GM19438 (cell line): ENCODE data around the gene FCN1.
"Not testable (repeated sequence)": the region's sequence is repeated elsewhere in the genome, so short reads cannot be mapped to it uniquely, and the experiment has no call there.

Experiments used
- ATAC-seq: cut with Tn5 transposase; IDR thresholded peaks from one replicate; pipeline ENCODE4 v1.9.1; 2021; ENCODE audit warnings: low read depth; ENCODE audit not compliant: unreplicated experiment

The FCN1 gene

GRCh38 chr9:134917431-134918373 is at the start of gene FCN1:
FCN1 (minus strand) TSS chr9:134917912; CDS start chr9:134917871, 41 bp downstream.
- no peak for ATAC-seq

DNA sequence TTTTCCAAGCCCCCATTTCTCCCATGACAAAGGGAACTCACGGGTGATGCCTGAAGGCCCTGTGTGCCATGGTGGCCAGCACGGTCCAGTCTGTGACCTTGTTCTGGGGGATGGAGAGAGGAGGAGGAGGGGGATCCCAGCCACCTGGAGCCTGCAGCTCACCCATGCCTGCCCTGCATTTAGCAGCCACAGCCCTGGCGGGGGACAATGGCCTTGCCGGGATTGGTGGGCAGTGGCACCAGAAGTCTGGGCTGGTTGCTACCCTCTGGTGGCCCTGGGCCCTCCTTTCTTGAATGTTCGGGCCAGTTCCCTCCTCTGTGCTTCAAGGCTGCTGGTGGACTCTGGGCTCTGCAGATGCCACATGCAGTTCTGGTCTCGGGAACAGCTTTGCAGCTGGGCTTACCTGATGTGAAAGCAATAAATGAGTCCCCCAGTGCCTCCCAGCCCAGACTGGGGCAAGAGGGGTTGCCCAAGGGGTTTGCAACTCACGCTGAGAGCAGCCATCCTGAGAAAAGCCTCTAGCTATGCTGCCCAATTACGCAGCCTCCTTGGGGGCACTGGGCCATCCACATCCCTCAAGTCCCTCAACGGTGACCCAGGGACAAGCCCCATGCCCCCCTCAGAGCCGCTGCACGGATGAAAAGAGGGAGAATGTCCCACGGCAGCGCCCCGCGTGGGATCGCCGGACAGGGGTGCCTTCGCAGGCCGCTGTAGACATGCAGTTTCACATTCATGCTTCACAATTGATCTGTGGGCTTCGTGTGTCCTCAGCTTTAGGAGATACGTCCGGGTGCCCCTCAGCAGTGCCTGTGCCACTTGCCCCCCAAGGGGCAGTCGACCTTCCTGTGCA is 49.2 kb upstream of the FCN1 start:
- ATAC-seq = no peak

DNA sequence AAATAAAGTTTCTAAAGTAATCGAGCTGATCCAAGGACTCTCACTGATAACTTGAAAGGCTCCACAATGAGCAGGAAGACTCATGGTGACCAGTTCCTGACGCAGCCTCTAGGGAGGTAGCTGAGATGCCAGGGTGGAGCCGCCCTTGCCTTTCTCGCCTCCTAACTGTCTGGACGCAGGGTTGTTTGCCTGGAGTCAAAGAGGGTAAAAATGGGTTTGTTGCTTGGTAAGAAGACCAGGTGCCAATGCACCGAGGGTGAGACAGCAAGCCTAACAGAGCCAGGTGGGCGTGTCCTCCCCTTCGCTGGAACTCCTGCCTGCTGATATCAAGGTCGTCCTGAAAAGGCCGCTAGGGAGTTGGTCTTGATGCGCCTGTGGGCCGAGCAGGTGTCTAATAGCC is 48.6 kb upstream of the FCN1 start:
- no peak for ATAC-seq

DNA sequence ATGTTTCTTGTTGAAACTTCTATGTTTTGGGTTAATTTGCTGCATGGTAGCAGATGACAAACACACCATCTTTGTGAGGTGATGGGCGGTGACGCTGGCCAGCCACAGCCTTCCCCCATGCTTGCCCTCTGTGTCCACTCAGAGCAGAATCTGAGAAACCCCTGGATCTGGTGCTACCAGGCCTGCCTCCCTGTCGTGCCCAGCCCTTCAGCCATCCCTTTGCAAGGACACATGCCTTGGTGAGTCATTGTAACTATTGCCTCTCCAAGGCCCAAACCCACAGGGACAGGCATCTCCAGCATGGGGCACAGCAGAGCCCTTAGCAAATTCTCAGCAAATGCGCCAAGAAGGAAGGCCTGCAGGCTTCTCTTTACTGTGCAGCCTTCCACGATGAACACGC is 48.1 kb upstream of the FCN1 start:
- no peak for ATAC-seq

GRCh38 chr9:134965411-134965810 is 47.7 kb upstream of the FCN1 start:
- ATAC-seq = no peak

DNA sequence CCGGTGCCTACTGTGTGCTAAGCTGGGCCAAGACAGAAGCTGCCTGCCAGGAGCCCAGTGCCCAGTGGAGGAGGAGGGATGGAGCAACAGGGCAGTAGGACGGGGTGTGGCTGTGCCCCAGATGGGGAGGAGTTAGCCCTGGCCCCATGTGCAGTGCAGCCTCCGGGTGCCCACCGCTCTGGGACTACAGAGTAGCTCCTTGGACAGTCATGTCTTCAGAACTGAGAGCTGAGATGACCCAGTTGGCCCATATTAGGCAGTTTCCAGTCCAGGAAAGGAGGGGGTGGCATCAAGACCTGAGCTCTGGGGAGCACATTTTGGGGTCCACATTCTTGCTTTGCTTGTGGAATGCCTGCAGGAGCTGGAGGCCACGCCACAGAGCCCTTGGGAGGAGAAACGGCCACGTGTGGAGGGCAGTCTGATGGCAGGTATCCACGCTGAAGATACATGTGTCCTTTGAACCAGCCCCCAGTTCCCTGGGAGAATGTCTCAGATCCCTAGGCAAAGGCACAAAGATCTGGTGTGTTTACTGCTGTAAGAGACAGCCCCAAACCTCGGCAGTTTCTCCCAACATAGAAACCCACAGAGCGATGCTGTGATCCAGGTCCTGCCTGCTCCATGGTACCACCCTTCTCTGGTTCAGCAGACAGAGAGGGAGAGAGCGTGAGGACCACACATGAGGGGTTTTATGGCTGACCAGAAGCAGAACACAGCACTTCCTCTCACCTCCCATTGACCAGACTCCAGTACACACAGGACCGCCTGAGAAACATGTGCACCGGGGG is 46.8 kb upstream of the FCN1 start:
- ATAC-seq = no peak

DNA sequence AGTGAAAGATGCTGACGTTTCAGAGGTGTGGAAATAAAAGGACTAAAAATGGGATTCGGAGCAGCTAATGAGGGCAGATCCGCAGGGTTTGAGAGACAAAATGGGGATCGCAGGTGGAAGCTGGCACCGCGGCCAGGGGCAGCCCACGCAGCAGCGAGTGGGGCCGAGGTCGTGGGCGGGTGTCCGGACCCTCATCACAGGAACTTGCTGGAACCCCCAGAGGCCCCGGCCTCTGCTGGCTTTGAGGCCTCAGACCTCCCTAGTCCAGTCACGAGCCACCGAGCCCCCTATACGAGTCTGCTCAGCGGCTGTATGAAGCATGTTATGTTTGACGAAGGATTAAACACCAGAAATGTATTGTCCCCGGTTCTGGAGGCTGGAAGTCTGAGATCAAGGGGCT is 45.8 kb upstream of the FCN1 start:
- no peak for ATAC-seq

- ATAC-seq = no peak
These were observed 45.3 kb upstream of the FCN1 start for GRCh38 chr9:134962973-134963364.

DNA sequence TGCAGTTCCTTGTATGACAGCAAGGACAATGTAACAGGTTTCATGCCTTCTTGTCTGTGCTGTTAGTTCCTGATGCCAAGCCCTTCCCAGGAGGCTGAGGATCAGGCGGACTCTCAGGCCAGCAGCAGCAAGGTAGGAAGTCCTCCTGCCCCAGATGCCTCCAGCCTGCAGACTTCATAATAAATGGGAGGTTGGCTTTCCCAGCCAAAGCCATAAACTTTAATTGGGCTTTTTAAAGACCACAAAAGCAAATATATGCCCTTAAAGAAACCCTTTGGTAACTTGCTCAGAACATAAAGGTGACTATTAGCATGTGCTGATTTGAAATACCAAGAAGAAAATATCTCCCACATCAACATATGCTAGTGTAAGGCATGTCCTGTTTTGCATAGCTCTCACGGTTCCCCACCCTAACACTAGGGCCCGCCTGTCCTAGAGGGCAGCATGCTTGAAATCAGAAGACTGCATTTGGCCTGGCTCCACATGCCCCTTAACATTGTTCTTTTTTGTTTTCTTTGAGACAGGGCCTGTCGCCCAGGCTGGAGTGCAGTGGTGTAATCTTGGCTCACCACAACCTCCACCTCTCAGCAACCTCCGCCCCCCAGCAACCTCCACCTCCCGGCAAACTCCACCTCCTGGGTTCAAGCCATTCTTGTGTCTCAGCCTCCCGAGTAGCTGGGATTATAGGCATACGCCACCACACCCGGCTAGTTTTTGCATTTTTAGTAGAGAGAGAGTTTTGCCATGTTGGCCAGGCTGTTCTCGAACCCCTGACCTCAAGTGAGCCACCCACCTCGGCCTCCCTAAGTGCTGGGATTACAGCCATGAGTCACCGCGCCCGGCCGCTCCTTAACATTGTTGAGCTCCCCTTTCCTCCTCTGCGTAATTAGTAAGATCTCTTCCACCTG is 44.6 kb upstream of the FCN1 start:
- ATAC-seq = no peak

DNA sequence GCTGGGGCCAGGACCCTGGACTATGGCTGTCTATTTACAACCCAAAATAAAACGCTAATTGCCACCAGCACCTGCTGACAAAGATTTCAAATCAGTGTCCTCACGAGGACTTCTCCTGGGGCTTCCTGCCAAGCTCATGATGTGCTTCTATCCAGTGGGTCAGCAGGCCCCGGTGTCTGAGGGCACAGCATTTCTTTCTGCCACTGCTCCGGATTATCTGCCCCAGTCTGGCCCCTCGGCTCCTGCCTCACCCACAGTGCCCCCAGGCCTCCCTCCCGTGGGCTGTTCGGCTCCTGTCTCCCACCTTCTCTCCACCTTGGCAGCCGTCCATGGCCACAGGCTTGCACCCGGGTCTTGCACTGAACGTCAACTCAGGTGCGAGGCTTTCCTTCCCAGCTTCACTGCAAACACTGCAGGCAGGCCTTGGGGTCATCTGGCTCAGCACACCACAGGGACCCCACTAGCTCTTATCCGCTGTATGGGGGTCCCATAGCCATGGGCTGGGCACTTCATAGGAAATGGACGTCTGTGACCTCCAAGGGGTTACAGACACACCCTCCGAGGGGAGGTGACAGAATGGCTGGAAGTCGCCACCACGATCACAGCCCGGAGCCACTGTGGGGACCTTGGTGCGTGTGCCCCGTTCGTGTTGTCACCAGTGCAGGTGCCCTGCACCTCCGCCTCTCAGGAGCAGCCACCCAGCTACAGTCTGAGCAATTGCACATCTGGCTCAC is 43.8 kb upstream of the FCN1 start:
- ATAC-seq = no peak

DNA sequence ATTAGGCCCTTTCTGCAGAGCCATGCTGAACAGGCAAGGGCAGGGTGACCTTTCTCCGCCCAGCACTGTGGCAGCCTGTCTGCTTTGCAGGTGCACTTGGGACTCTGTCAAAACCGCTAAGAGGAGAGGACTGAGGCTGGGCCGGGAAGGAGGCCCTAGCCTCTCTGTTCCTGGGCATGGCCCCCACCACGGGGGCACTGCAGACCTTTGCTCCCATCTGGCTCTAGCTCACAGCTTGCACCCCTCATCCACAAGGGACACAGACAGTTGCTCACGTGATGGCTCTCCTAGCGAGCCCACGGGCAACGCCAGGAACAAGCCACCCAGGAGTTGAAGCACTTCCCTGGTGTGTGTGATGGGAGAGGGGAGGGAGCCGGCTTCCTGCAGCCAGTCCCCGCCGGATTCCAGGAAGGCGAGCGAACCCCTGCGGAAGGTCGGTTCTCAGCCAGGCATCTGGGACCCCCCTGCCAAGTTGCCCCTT is 43.0 kb upstream of the FCN1 start:
- no peak for ATAC-seq

DNA sequence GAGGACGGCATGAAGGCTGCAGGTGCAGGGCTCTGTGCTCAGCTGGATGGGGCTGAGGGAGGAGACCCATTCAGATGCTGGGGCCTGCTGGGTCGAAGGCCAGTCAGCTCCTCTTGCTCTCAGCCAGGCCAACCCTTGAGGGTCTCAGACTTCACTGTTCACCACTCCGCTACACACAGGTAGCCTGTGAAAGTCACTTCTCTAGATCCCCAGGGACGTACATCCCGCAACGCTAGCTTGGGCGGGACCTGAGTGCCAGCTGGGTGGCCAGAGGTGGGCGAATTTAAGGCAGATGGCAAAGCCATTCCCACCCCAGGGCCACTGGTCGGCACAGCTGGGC is 42.2 kb upstream of the FCN1 start:
- no peak for ATAC-seq

- no peak for ATAC-seq
These were observed 41.6 kb upstream of the FCN1 start for GRCh38 chr9:134959126-134959970.

DNA sequence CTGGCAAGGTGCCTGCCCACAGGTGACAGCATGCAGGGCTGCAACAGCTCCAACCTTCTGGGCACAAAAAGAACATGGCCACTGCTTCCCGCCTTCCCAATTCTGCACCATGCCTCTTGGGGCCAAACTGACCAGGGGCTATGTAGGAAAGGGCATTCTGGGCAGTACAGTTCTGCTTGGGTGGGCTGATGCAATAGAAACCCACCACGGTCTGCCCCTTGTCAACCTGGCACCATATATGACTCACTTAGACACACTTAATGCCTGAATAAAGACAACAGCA is 40.2 kb upstream of the FCN1 start:
- ATAC-seq = no peak

DNA sequence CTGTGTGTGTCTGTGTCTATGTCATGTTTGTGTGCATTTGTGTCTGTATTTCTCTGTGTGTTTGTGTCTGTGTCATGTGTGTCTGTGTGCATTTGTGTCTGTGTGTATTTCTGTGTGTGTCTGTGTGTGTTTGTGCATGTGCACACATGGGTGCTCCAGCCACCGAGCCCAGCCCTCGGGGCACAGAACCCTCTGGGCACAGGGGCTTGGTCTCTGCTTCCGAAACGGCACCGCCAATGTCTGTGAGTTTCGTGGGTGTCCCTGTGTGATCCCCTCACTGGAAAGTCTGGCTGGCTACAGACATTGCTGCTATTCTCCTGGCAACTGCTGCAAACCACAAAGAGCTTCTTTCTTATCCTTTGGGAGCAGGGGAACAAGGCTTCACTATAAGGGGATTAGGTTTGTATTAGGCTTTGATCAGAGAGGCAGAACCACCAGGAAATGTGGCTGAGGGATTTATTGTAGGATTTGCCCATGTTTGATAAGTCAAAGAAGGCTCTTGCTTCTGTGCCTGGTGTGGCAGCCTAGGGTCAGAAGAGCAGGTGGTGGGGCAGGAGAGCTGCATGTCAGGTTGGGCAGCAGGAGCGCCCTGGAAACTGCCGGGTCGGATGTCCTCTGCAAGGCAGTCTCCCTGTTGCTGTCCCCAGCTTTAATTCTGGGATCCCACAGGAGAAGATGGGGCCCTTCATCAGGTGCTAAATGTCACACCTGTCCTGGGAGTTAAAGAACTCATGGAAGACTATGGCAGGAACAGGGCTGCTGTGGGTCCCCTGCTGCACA is 39.6 kb upstream of the FCN1 start:
- ATAC-seq = no peak

DNA sequence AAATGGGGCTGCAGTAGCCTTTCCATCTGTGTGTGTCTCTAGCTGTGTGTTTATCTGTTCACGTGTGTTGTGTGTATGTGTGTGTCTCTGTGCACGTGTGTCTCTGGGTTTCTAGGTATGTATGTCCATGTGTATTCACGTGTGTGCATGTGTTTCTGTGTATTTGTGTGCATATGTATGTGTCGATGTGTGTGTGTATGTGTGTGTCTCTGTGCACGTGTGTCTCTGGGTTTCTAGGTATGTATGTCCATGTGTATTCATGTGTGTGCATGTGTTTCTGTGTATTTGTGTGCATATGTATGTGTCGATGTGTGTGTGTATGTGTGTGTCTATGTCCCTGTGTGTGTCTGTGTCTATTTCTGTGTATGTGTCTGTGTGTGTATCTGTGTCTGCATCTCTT is 38.7 kb upstream of the FCN1 start:
- not testable (repeated sequence) for ATAC-seq

- ATAC-seq = no peak
These were observed 38.1 kb upstream of the FCN1 start for GRCh38 chr9:134955801-134956200.

- no peak for ATAC-seq
These were observed 37.4 kb upstream of the FCN1 start for GRCh38 chr9:134955156-134955555.
